Activated B cell treated with CpG ODN at 0.5 μM for 24 hours (primary cell): ENCODE measurements around the gene COBL. TPM values are rescaled to one million over a fixed set of nuclear protein-coding genes. Genes with fewer than 3 reads are reported as not detected.

Experiments
- ATAC-seq: fragments of 200-7000 bp; cut with Tn5 transposase; one replicate; pipeline ENCODE4 v1.10.0; 2021; ENCODE audit warnings: low read depth, mild to moderate bottlenecking, moderate library complexity
- CTCF ChIA-PET: fragments of 350-600 bp; sonication (Branson Sonifier 250); formaldehyde crosslinking; loops from one replicate; lab custom pipeline; 2021; ENCODE audit warnings: antibody characterized with exemption; lab: Charles Lee
- POLR2A ChIA-PET: fragments of 350-600 bp; sonication (Branson Sonifier 250); formaldehyde crosslinking; loops from one replicate; lab custom pipeline; 2021; ENCODE audit warnings: antibody characterized with exemption; lab: Charles Lee
- DNase-seq: peaks from one replicate; pipeline ENCODE4 v3.0.0; 2022
- H3K27ac Mint-ChIP-seq: one replicate; pipeline ENCODE4 v1.8.0; 2020; ENCODE audit warnings: mixed read lengths
- H3K27me3 Mint-ChIP-seq: one replicate; pipeline ENCODE4 v1.8.0; 2021; ENCODE audit warnings: mixed read lengths
- H3K36me3 Mint-ChIP-seq: one replicate; pipeline ENCODE4 v1.8.0; 2021; ENCODE audit warnings: low read depth, mixed read lengths
- H3K4me1 Mint-ChIP-seq: one replicate; pipeline ENCODE4 v1.8.0; 2021; ENCODE audit warnings: mixed read lengths
- H3K4me3 Mint-ChIP-seq: one replicate; pipeline ENCODE4 v1.8.0; 2020; ENCODE audit warnings: mild to moderate bottlenecking, mixed read lengths
- H3K9me3 Mint-ChIP-seq: one replicate; pipeline ENCODE4 v1.8.0; 2020; ENCODE audit warnings: mixed read lengths
- intact Hi-C: fragments of 100-400 bp; cut with micrococcal nuclease; formaldehyde crosslinking; loops from one replicate; pipeline ENCODE4 v1.15.1; 2024
- total RNA-seq: library from RNA; stranded (reverse); gene quantifications from 2 replicates; pipeline ENCODE4 v1.2.3, GENCODE V29; 2022
- TF ChIP-seq, protein P1 (sequence below): fragments of 200-600 bp; IDR thresholded peaks from one replicate; pipeline ENCODE4 v1.8.0; 2022; ENCODE audit warnings: antibody characterized with exemption, mild to moderate bottlenecking

Gene COBL
- total RNA-seq, 1 donor from 2014 or later, result not detected

DNA sequence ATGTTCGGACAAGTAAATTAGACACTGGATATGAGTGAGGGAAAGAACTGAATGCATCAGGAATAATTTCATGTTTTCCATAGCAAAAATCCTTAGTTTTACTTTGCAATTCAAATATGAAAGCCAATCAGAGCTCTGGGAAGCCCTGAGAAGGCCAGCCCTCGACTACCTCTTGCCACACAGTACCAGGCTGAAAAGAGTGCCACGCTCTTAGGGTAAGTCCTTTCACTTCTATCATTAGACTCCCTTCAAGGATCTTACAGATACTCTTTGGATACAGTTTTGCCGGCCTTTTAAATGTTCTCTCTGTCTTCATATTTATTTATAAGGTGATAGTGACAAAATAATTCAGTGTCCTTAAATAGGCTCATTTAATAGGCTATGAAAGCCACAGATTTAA is 1.9 kb downstream of the COBL start:
- intact Hi-C loops, result no loop called here

DNA sequence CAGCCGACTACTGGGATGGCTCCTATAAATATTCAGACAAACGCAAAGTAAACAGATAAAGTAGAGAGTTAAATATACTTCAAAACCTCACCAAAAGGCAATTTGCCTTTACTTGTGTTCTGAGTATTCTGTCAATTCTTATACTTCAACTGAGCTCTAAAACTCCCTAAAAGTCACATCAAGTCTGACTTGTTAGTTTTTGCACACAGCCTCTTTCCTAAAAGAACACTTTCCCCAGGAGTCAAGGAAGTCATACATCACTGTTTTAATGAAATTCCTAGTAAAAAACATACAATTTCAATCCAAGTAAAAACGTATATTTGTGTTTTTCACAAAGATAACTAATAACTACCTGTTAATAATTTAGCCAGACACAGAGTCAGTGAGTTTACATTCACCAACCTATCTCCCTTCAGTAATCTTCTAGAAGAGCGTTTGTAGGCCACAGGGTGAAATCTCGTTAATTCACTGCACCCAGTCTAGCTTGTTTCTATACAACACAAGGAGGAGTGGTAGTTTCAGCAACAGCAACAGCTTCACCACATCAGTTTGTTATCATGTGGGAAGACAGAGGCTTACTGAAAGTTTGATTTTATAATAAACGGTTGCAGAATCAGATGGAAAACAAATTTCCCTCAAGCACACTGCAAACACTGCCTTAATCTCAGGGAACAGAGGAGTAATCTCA is 2.7 kb downstream of the COBL start:
- TF ChIP-seq, protein P1, sequence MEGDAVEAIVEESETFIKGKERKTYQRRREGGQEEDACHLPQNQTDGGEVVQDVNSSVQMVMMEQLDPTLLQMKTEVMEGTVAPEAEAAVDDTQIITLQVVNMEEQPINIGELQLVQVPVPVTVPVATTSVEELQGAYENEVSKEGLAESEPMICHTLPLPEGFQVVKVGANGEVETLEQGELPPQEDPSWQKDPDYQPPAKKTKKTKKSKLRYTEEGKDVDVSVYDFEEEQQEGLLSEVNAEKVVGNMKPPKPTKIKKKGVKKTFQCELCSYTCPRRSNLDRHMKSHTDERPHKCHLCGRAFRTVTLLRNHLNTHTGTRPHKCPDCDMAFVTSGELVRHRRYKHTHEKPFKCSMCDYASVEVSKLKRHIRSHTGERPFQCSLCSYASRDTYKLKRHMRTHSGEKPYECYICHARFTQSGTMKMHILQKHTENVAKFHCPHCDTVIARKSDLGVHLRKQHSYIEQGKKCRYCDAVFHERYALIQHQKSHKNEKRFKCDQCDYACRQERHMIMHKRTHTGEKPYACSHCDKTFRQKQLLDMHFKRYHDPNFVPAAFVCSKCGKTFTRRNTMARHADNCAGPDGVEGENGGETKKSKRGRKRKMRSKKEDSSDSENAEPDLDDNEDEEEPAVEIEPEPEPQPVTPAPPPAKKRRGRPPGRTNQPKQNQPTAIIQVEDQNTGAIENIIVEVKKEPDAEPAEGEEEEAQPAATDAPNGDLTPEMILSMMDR, result no peak
- ATAC-seq, result no peak
- intact Hi-C loops, result no loop called here
- Mint-ChIP-seq H3K36me3 (no peaks in the 10 kb centered on the region), H3K9me3 (no peaks in the 10 kb centered on the region), H3K4me3 (no peak overlapping the region), H3K27me3 (peaks cover 23% of the 10 kb centered on the region), H3K4me1 (peaks cover 15% of the 10 kb centered on the region), H3K27ac (no peak overlapping the region)
- POLR2A ChIA-PET, result no interaction called here
- DNase-seq, result no peak
- CTCF ChIA-PET, result no interaction called here

More for the DNA sequence above, 1.9 kb downstream of the COBL start:
- ATAC-seq (no peak), DNase-seq (no peak)
- Mint-ChIP-seq H3K9me3 (no peaks in the 10 kb centered on the region), H3K4me3 (no peak overlapping the region), H3K4me1 (peaks cover 15% of the 10 kb centered on the region), H3K36me3 (no peaks in the 10 kb centered on the region), H3K27ac (no peak overlapping the region), H3K27me3 (peaks cover 29% of the 10 kb centered on the region)
- POLR2A ChIA-PET, result no interaction called here
- CTCF ChIA-PET, result no interaction called here
- TF ChIP-seq, protein P1, result no peak

GRCh38 chr7:51312951-51313737 is 3.5 kb downstream of the COBL start:
- Mint-ChIP-seq H3K27me3 (peaks cover 18% of the 10 kb centered on the region), H3K36me3 (no peaks in the 10 kb centered on the region), H3K27ac (no peak overlapping the region), H3K4me1 (peaks cover 15% of the 10 kb centered on the region), H3K9me3 (no peaks in the 10 kb centered on the region), H3K4me3 (no peak overlapping the region)
- ATAC-seq, result no peak
- intact Hi-C loops, result no loop called here
- TF ChIP-seq, protein P1, result no peak
- ChIA-PET POLR2A (no interaction called here), CTCF (no interaction called here)
- DNase-seq, result no peak

DNA sequence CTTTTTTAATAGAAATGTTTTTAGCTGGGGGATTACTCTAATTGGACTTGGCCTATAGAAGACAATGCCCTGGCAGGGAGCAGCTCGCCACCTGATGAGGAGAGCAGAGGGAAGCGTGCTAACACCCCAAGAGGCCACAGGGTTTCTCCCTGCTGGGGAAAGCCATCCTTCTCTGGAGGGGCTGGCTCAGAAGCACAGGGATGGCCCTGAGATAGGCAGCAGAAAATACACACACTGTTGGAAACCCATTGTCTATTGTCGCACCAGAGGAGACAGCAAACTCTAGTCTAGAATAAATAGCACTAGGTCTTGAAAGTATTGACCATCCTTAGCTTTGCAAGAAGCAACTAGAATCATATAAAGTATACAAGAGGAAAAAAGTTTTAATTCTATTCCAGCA is 5.4 kb downstream of the COBL start:
- no peak overlapping the region for H3K27ac Mint-ChIP-seq

GRCh38 chr7:51310131-51310583 is 6.5 kb downstream of the COBL start:
- Mint-ChIP-seq H3K36me3 (no peaks in the 10 kb centered on the region), H3K4me3 (no peak overlapping the region), H3K9me3 (no peaks in the 10 kb centered on the region), H3K27ac (no peak overlapping the region), H3K27me3 (peaks cover 4% of the 10 kb centered on the region), H3K4me1 (no peaks in the 10 kb centered on the region)
- CTCF ChIA-PET, result no interaction called here
- DNase-seq (no peak), ATAC-seq (no peak)
- intact Hi-C loops, result no loop called here
- POLR2A ChIA-PET, result no interaction called here
- TF ChIP-seq, protein P1, result no peak

More for the DNA sequence above, 5.4 kb downstream of the COBL start:
- H3K27me3 Mint-ChIP-seq, result peaks cover 9% of the 10 kb centered on the region
- ChIA-PET CTCF (no interaction called here), POLR2A (no interaction called here)
- no peaks in the 10 kb centered on the region for H3K9me3 Mint-ChIP-seq
- H3K4me1 Mint-ChIP-seq, result peaks cover 6% of the 10 kb centered on the region
- TF ChIP-seq, protein P1, result no peak
- intact Hi-C loops, result no loop called here
- no peak for ATAC-seq
- H3K4me3 Mint-ChIP-seq, result no peak overlapping the region
- H3K36me3 Mint-ChIP-seq, result no peaks in the 10 kb centered on the region
- DNase-seq, result no peak
